Erythroblast (primary cell): ENCODE data around the gene CCDC40.

ENCODE experiments used
- GATA1 ChIP-seq: IDR thresholded peaks from 2 replicates; pipeline ENCODE4 v1.6.1; 2011; ENCODE audit warnings: low read depth, mild to moderate bottlenecking, control low read depth, low read length, moderate library complexity
- POLR2A ChIP-seq: IDR thresholded peaks from 2 replicates; pipeline ENCODE4 v1.6.1; 2011; ENCODE audit warnings: mild to moderate bottlenecking, low read length

GRCh38 chr17:80021600-80021999 lies 14.8 kb upstream of the CCDC40 start:
- no peak for TF ChIP-seq POLR2A
- TF ChIP-seq GATA1: no peak
